Smooth muscle cell of the brain vasculature (primary cell): Measurements from ENCODE around the gene SLC12A5.
"Not testable (repeated sequence)": the region's sequence is repeated elsewhere in the genome, so short reads cannot be mapped to it uniquely, and the experiment has no call there.

Experiments
- DNase-seq: peaks from one replicate; pipeline ENCODE4 v3.0.0-alpha.2; 2012; ENCODE audit warnings: low read depth, low spot score

SLC12A5 gene

DNA sequence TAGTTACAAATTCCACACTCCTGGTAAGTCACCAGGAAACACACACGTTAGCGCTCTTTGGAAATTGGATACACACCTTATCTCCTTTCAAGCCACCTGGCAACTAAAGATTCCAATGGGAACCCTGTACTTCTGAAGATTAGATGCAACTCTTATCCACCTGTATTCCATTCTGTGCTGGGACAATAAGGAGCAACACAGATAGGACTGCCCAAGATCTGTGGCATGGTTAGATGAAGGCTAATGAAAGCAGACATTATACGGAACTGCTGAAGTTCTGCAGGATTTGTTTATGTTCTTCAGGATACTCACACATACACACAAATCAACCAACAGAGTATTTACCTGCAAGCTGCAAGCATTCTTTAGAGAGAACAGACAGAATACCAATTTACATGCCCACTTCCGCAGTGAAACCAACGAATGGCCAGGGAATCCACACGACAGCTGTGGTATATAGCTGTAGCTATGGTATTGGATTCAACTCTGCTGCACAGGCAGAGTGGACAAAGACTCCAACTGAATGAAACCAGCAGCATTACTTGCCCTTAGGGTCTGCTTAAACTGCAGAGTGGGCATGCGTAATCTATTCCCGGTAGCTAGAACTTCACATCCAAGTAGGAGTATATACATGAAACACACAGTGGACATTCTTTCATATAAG, 48.8 kb downstream of the SLC12A5 start:
- DNase-seq, result no peak

- no peak for DNase-seq
Observed at GRCh38 chr20:46078954-46079353, 49.9 kb downstream of the SLC12A5 start.

- DNase-seq, result no peak
Observed at GRCh38 chr20:46081074-46081473, 52.1 kb downstream of the SLC12A5 start.

GRCh38 chr20:46083101-46083500, 54.1 kb downstream of the SLC12A5 start:
- no peak for DNase-seq

DNA sequence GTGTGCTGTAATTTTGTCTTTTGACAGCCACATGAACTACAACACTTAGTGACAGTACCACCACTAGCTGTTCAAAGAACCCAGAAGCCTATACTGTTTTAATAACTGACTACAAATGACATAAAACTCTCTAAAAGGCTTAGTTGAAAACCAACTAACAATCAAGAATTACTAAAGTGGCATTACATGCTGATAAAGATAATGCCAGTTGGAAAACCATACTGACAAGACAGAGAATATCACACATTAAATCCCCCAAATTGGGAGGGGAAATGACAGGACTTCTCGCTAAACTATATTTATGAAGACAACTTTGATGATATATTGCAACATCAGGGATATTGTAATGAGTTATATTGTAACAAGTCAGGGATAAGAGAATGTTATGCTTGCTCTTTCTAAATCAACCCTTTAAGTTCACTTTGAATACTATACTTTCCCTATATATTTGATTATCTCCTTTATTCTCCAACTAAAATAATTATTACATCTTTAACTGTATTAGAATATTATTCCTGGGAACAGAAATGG, 54.6 kb downstream of the SLC12A5 start:
- DNase-seq, result no peak

- no peak for DNase-seq
Observed at GRCh38 chr20:46084805-46085178, 55.8 kb downstream of the SLC12A5 start.

DNA sequence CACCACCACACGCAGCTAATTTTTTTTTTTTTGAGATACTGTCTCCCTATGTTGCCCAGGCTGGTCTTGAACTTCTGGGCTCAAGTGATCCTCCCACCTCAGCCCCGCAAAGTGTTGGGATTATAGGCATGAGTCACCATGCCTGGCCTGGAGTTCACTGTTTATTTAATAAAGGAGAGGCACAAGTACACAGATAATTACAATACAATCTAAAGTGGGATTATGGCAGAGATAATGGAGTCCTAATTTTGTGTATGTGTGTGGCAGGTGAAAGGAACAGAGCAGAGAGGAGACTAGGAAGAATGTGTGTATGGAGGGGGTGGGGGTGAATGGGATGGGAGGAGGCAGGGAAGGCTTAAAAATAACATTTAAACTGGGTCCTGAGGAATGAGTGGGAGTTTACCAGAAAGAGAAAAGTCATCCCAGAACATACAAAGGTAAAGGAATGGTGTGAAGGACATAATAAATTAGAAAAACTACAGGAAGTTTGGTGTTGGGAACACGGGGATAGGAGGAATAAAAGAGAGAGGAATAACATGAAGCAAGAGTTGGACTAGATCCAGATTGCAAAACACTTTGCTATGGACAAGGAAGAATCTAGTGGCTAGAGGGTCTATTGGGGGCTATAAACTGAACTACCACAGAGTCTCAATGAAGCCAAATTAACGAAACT, 56.3 kb downstream of the SLC12A5 start:
- no peak for DNase-seq

GRCh38 chr20:46087161-46087560, 58.1 kb downstream of the SLC12A5 start:
- DNase-seq, result no peak

- DNase-seq, result no peak
Observed at GRCh38 chr20:46088409-46089166, 59.6 kb downstream of the SLC12A5 start.

GRCh38 chr20:46089167-46089416, 60.1 kb downstream of the SLC12A5 start:
- DNase-seq, result no peak

- peak; percentile 85 for DNase-seq
Observed at GRCh38 chr20:46089417-46090388, 60.7 kb downstream of the SLC12A5 start, which contains the start of gene NCOA5. Gene NCOA5, minus strand, starts transcription at chr20:46089962. Its CDS starts 10,538 bp downstream, at chr20:46079424.

DNA sequence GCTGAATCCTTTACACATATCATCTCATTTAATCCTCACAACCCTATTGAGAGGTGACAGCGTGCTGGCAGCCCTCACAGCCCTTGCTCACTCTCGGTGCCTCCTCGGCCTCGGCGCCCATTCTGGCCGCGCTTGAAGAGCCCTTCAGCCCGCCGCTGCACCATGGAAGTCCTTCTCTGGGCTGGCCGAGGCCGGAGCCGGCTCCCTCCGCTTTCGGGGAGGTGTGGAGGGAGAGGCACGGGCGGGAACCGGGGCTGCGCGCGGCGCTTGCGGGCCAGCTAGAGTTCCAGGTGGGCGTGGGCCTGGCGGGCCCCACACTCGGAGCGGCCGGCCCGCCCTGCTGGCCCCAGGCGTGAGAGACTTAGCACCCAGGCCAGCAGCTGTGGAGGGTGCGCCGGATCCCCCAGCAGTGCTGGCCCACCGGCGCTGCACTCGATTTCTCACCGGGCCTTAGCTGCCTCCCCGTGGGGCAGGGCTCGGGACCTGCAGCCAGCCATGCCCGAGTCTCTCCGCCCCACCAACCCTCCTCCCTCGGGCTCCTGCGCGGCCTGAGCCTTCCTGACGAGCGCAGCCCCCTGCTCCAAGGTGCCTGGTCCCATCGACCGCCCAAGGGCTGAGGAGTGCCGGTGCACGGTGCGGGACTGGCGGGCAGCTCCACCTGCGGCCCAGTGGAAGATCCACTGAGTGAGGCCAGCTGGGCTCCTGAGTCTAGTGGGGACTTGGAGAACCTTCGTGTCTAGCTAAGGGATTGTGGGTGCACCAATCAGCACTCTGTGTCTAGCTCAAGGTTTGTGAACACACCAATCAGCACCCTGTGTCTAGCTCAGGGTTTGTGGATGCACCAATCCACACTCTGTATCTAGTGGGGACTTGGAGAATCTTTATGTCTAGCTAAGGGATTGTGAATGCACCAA, 62.9 kb downstream of the SLC12A5 start:
- not testable (repeated sequence) for DNase-seq

GRCh38 chr20:46093531-46093930, 64.5 kb downstream of the SLC12A5 start:
- DNase-seq, result no peak

- DNase-seq, result no peak
Observed at GRCh38 chr20:46099491-46100287, 70.7 kb downstream of the SLC12A5 start.

DNA sequence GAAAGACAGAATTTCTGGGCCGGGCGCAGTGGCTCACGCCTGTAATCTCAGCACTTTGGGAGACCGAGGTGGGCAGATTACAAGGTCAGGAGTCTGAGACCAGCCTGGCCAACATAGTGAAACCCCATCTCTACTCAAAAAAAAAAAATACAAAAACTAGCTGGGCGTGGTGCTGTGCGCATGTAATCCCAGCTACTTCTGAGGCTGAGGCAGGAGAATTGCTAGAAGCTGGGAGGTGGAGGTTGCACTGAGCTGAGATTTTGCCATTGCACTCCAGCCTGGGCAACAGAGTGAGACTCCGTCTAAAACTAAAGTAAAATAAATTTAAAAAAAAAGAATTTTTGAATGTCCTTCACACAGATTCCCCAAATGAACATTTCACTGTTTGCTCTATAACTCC, 71.4 kb downstream of the SLC12A5 start:
- not testable (repeated sequence) for DNase-seq

DNA sequence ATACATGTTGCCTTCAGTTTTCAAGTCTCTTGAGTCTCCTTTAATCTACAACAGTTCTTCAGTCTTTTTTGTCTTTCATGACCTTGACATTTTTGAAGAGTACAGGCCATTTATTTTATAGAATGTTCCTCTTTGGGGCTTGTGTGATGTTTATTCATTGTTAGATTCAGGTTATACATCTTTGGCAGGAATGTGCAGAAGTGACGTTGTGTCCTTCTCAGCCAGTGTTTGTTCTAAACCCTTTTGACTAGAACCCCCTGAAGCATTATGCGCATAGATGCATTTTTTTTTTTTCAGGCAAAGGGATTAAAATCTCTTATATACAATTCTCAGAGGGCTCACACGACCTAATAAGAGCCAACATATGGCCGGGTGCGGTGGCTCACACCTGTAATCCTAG, 72.0 kb downstream of the SLC12A5 start:
- DNase-seq, result no peak

GRCh38 chr20:46101957-46102356, 72.9 kb downstream of the SLC12A5 start:
- no peak for DNase-seq

DNA sequence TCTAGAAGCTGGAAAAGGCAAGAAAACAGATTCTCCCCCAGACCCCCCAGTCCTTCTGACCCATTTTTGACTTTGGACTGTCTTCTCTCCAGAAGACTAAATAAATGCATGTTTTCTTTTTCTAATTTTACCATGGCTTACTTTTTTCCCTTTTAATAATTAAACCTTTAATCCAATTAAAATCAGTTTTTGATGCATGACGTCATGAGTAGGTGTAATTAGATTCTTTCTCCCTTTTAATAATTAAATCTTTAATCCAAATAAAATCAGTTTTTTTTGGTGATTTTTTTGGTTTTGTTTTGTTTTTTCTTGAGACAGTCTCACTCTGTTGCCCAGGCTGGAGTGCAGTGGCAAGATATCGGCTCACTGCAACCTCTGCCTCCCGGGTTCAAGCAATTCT, 73.9 kb downstream of the SLC12A5 start:
- DNase-seq, result no peak

GRCh38 chr20:46104262-46104661, 75.2 kb downstream of the SLC12A5 start:
- no peak for DNase-seq

DNA sequence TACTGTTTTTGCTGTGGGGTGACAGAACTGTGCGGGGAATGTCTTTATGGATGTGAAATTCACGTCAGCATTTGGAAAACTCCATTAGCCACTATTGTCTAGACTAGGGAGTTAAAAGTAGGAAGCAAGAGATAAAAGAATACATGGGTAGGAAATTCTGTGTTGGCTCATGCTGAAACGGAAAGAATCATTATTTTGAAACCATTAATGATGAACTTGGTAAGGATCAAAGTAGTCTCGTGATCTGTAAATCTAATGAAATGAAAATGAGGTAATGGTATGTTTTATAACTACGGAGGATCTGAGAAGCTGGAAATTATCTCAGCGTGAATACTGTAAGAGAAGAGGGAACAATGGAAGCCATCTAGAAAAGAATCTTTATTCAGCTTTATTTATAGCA, 78.0 kb downstream of the SLC12A5 start:
- DNase-seq, result no peak
